ENCODE data around the gene CUEDC1.

Gene CUEDC1

DNA sequence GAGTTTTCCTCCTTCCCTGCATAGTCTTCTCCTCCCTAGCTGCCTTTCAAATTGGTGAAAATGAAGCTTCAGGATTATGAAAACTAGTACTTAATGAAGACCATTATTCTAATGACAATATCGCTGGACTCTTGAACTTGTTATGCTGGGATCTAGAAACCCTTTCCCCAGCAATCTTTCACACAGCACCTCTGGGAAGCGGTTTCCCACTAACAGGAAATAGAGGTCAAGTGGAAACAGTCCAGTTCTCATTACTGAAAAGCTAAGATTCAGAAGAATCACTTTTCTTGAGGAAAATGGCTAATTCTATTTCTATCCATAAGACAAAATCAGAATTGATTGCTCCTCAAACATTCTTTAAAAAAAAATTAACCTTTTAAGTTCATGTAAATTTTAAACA lies 34.8 kb upstream of the CUEDC1 start:
- H3K9me3 Mint-ChIP-seq: no peaks in the 10 kb centered on the region
- H3K4me3 Mint-ChIP-seq: peak overlapping the region; percentile 46
- peaks cover 15% of the 10 kb centered on the region for H3K36me3 Mint-ChIP-seq (ENCODE audit: low read depth)
- peaks cover 40% of the 10 kb centered on the region for H3K4me1 Mint-ChIP-seq (ENCODE audit: low read depth)
- no peaks in the 10 kb centered on the region for H3K27me3 Mint-ChIP-seq (ENCODE audit: low read depth)
- H3K27ac Mint-ChIP-seq: peak overlapping the region; percentile 50

DNA sequence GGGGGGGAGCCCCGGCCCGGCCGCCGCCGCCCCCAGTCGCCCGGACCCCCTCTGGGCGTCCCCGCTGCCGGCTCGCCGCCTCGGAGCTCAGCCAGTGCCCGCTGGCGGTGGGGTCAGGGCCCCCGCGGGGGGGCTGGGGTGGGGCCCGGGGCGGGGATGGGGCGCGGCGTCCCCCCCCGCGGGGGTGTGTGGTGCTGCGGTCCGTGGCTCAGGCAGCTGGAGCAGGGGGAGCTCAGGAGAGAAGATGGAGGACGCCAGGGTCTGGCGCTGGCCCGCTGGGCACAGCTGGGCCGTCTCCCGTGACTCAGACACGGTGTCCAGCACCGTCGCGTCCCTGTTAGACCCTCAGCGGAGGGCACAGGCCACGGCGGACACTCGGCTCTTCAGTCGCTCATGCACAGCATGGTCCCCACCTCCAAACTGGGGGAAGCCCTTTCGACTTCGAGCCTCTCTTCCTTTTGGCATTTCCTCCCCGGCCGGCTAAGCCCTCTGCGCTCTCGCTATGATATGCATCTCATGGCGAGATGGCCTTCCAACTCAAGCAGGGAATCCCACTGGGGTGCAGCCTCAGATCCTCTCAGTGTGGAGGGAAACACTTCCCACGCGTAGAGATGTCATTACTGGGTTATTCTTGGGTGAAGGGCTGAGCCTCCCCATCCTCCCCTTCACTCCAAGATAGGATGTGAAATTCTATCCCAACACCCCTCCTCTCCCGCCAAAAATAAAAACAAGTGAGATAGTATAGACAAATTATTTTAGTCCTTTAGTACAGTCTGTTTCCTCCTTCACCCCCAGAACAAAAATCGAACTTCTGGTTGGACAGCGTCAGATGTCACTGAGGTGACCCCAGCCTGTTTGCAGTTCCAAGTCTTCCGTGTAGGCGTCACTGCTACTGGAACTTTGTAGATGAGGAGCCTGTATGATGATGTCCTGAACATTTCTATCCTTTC lies 33.4 kb upstream of the CUEDC1 start:
- H3K27ac Mint-ChIP-seq: peak overlapping the region; percentile 89
- H3K36me3 Mint-ChIP-seq (ENCODE audit: low read depth): peaks cover 20% of the 10 kb centered on the region
- H3K4me3 Mint-ChIP-seq: peak overlapping the region; percentile 87
- H3K9me3 Mint-ChIP-seq: no peaks in the 10 kb centered on the region
- peaks cover 44% of the 10 kb centered on the region for H3K4me1 Mint-ChIP-seq (ENCODE audit: low read depth)
- H3K27me3 Mint-ChIP-seq (ENCODE audit: low read depth): no peaks in the 10 kb centered on the region

DNA sequence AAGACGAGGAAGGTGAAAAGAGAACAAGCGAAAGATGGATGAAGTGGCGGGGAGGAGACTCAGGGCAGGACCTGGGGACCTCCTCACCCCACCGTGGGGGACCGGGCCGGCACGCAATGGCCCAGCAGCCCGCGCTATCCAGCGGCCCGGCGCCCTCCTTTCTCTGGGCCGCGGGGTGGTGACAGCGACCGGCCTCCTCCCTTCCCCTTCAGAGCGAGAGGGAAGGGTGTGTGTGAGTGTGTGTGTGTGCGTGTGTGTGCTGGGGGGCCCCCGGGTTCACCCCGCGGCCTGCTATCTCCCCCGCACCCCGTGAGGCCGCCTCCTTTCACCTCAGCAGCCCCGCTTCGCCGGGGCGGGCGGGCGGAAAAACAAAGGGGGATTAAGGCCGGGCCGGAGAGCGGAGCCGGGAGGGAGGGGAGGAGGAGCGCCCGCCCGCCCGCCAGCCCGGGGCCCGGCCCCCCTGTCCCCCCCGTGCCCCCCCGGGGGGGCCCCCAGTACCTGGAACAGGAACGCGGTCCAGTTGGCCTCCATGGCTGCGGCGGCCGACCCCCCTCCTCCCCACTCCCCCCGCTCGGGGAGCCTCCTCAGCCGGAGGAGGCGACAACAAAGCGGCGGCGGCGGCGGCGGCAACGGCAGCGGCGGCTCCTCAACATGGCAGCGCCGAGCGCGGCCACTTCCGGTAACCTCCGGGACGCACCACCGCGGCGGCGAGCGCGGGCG lies 32.5 kb upstream of the CUEDC1 start, which contains the start of gene VEZF1:
TSS of gene VEZF1 (minus strand) at position 674 of the 720 bp plus-strand sequence. CDS start at position 531, 143 bp downstream.
- peak within 1 kb of the TSS; percentile 97 for H3K4me3 Mint-ChIP-seq
- H3K27me3 Mint-ChIP-seq (ENCODE audit: low read depth): no peaks in the 10 kb centered on the region
- H3K4me1 Mint-ChIP-seq (ENCODE audit: low read depth): peaks cover 46% of the 10 kb centered on the region
- H3K27ac Mint-ChIP-seq: peak within 1 kb of the TSS; percentile 91
- H3K36me3 Mint-ChIP-seq (ENCODE audit: low read depth): peaks cover 21% of the 10 kb centered on the region
- no peaks in the 10 kb centered on the region for H3K9me3 Mint-ChIP-seq

DNA sequence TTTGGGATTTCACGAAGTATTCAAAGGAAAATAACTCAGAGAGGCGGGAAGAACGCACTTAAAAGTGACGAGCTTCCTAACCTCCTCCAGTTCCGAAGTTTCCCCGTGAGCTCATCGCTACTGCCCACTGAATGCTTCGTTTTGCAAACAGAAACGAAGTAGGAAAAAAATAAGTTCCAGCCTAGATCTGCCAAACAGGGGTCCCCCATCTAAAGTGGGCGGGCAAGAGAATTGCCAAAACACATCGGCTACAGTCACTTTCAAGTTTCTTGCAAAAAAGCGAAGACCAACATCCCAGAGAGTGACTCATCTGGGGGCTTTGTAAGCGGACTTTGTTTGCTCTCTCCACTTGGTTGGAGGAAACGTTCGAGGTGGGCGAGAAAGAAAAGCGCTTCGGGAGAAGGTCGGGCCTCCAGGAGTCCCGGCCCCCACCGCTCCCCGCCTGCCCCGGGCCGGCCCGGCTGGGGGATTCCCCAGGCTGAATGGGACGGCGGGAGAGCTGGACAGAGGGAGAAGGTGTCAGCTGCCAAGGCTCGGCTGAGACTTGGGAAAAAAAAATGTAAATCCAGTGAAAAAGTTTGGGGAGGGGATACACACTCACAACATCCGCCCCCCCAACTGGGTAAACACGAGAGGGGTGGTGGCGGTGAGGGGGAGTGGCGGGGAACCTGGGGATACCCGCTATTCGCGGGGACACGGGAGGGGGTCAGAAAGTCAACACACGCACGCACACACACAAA lies 31.8 kb upstream of the CUEDC1 start:
- Mint-ChIP-seq H3K36me3 (ENCODE audit: low read depth) (peaks cover 23% of the 10 kb centered on the region), H3K27me3 (ENCODE audit: low read depth) (no peaks in the 10 kb centered on the region), H3K4me3 (peak overlapping the region; percentile 97), H3K9me3 (no peaks in the 10 kb centered on the region), H3K27ac (peak overlapping the region; percentile 91), H3K4me1 (ENCODE audit: low read depth) (peaks cover 51% of the 10 kb centered on the region)

DNA sequence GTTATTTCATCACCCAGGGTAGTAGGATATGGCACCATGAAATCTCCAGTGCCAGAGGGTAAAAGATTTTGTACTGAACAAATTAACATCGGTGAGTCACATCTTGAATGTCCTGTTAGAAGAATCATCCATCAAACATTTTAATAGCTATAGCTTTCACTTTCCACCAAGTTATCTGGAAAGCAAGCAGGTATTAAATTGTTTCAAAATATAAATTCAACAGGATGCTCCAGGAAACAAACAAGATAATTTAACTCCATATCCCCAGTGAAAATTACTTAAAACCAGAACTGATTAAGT lies 30.4 kb upstream of the CUEDC1 start:
- Mint-ChIP-seq H3K4me1 (ENCODE audit: low read depth) (peaks cover 55% of the 10 kb centered on the region), H3K9me3 (no peaks in the 10 kb centered on the region), H3K27ac (no peak overlapping the region), H3K27me3 (ENCODE audit: low read depth) (no peaks in the 10 kb centered on the region), H3K4me3 (no peak overlapping the region), H3K36me3 (ENCODE audit: low read depth) (peaks cover 29% of the 10 kb centered on the region)

DNA sequence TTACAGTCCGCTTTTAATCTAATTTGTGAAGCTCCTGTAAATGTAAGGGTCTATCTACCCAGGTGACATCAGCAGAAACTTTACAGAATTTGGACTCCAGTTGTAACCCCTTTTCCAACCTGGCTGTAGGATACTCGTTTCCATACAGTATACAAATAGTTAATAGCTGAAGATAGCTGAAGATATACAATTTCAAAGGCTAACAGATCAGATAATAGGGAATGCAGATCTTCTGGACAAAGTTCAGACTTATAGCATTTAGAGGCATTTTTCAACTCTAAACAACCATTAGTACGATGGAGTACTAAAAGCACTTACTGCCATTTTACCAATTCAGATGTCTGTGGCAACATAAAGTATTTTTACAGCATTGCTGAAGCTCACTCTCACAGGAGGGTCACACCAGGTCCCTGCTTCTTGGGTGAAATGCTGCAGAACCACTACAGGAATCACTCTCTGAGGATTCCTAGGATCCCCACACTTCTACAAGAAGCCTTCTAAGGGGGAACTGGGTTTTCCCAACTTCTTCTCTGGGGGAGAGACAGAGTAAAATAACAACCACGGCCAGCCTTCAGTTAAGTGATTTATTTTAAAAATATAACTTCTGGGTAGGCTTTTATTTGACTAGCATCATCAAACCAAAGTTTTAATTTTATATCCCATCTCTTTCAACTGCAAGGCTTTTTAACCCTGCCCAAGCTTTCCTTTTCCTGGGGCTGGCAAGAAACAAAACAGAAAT lies 29.9 kb upstream of the CUEDC1 start:
- Mint-ChIP-seq H3K36me3 (ENCODE audit: low read depth) (peaks cover 34% of the 10 kb centered on the region), H3K27me3 (ENCODE audit: low read depth) (no peaks in the 10 kb centered on the region), H3K27ac (no peak overlapping the region), H3K4me3 (no peak overlapping the region), H3K9me3 (no peaks in the 10 kb centered on the region), H3K4me1 (ENCODE audit: low read depth) (peaks cover 55% of the 10 kb centered on the region)

DNA sequence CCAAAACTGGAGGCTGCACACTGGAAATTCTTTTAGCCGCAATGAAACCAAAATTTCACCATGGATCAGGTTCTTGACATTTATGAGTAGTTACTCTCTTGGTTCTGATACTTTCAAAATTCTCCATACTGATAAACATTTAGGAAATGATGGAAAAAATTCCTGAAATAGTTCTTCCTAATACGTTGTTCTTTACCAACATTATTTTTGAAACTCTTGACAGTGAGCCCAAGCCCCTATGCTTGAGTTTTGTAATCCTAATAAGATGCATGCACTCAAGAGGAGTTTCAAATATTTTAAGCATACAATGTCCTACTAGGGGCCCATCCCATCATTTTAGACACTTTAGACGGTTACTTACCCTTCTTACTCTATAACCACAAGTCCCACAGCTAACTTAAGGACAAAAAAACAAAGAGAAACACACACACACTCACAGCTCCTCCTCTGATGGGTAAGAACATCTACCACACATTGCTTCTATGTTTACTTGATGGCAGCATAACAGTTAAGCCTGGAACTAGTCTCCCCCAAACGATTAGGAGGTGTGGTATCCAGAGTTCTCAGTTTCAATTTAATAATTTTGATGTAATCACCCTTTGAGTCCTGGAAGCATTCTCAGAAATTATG lies 29.2 kb upstream of the CUEDC1 start:
- Mint-ChIP-seq H3K27ac (no peak overlapping the region), H3K27me3 (ENCODE audit: low read depth) (no peaks in the 10 kb centered on the region), H3K9me3 (no peaks in the 10 kb centered on the region), H3K4me1 (ENCODE audit: low read depth) (peaks cover 50% of the 10 kb centered on the region), H3K36me3 (ENCODE audit: low read depth) (peaks cover 35% of the 10 kb centered on the region), H3K4me3 (no peak overlapping the region)

DNA sequence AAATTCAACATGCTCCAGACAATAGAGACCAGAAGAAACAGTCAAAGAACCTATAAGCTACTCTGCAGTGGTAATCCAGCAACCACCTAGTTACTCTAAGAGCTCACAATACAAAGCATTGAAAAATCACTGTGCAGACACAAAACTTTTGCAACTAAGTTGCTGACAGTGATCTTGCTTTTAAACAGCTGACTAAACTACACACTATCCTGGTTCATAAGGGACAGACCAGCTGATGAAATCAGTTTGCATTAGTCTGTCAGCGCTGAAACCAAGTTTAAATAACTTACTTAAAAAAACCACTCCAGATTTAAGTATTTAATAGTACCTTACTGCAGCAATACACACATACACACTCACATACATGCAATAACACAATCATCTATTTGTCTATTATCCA lies 28.2 kb upstream of the CUEDC1 start:
- Mint-ChIP-seq H3K4me1 (ENCODE audit: low read depth) (peaks cover 42% of the 10 kb centered on the region), H3K9me3 (no peaks in the 10 kb centered on the region), H3K4me3 (no peak overlapping the region), H3K27ac (no peak overlapping the region), H3K27me3 (ENCODE audit: low read depth) (no peaks in the 10 kb centered on the region), H3K36me3 (ENCODE audit: low read depth) (peaks cover 35% of the 10 kb centered on the region)

DNA sequence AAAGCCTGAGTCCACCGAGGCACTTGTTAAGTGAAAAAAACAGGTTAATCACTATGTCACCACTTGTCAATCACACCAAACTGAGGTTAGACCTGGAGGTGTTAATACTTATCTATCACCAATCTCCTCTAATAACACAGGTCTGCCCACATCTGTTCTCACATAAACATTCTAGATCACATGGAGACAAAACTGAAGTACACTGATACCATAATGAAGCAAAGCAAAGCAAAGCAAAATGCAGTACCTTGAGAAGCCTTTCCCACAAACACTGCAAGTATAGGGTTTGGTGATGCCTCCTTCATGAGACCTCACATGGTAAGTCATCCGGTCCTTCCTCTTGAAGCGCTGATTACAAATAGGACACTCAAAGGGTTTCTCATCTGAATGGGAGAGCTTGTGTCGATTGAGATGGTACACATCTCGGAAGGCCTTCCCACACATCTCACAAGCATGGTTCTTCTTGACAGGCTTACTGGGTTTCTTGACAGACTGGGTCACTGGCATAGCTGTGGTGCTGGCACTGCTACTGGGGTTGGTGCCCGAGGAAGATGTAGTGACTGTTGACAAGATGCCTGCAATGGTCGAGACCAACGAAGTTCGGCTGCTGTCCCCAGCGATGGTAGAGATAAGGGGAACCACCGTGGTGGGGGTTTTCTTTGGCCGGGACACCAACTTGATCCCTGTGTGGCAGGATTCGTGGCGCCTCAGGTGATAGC lies 27.4 kb upstream of the CUEDC1 start:
- Mint-ChIP-seq H3K4me3 (no peak overlapping the region), H3K4me1 (ENCODE audit: low read depth) (peaks cover 42% of the 10 kb centered on the region), H3K9me3 (no peaks in the 10 kb centered on the region), H3K27ac (no peak overlapping the region), H3K27me3 (ENCODE audit: low read depth) (no peaks in the 10 kb centered on the region), H3K36me3 (ENCODE audit: low read depth) (peaks cover 42% of the 10 kb centered on the region)

DNA sequence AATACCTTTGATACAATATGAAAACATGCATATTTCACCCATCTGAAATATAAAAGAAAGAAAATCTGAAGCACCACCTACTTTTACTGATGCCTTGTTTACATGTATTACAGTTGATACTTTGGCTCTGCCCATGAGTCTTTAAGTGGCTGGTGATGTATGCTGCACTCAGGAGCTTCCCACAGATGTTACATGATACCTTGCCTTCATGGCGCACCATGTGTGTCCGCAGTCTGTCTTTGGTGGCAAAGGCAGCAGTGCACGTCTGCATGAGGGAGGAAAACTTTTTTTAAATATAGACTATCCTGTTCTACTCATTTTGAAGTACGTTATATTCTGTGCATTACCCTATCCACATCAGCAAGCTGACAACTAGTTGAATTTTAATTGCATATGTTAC lies 25.3 kb upstream of the CUEDC1 start:
- Mint-ChIP-seq H3K4me1 (ENCODE audit: low read depth) (peaks cover 30% of the 10 kb centered on the region), H3K9me3 (no peaks in the 10 kb centered on the region), H3K27me3 (ENCODE audit: low read depth) (no peaks in the 10 kb centered on the region), H3K36me3 (ENCODE audit: low read depth) (peaks cover 52% of the 10 kb centered on the region), H3K27ac (no peak overlapping the region), H3K4me3 (no peak overlapping the region)

DNA sequence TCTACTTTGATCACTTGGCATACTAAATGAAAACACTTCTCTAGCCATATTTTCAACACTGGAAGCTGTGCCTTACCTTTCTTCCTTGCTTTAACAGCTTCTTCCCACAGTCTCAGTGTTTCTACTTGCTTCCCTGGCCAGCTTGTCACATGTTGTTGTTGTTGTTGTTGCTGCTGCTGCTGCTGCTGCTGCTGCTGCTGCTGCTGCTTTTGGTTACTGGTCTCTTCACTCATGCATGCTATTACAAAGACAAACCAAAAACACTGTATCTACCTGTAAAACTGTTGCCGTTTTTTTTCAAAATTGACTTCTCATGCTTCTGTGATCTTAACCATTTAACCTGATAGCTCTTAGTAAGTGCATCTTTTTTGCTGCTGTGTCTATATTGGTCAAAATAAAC lies 23.9 kb upstream of the CUEDC1 start:
- no peaks in the 10 kb centered on the region for H3K27me3 Mint-ChIP-seq (ENCODE audit: low read depth)
- no peaks in the 10 kb centered on the region for H3K9me3 Mint-ChIP-seq
- peaks cover 17% of the 10 kb centered on the region for H3K4me1 Mint-ChIP-seq (ENCODE audit: low read depth)
- no peak overlapping the region for H3K27ac Mint-ChIP-seq
- peaks cover 57% of the 10 kb centered on the region for H3K36me3 Mint-ChIP-seq (ENCODE audit: low read depth)
- no peak overlapping the region for H3K4me3 Mint-ChIP-seq

DNA sequence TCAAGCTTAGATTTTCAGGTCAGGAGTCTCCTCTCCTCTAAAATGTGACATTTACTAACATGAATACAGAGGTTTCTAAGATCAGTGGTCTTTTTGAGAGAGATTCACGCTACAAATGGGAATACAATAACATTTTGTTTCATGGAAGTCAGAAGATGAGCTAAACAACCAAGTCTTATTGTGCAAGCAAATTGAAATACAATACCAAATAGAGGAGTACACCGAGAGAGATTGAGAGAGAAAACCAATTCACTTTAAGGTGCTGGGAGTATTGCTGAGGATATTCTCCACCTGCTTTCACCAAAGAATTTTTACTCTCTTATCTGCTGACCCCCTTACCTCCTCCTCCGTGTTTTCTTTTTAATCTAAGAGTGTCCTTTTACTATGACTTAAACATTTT lies 21.4 kb upstream of the CUEDC1 start:
- H3K27ac Mint-ChIP-seq: no peak overlapping the region
- H3K9me3 Mint-ChIP-seq: no peaks in the 10 kb centered on the region
- peaks cover 50% of the 10 kb centered on the region for H3K36me3 Mint-ChIP-seq (ENCODE audit: low read depth)
- no peaks in the 10 kb centered on the region for H3K27me3 Mint-ChIP-seq (ENCODE audit: low read depth)
- peaks cover 3% of the 10 kb centered on the region for H3K4me1 Mint-ChIP-seq (ENCODE audit: low read depth)
- no peak overlapping the region for H3K4me3 Mint-ChIP-seq

DNA sequence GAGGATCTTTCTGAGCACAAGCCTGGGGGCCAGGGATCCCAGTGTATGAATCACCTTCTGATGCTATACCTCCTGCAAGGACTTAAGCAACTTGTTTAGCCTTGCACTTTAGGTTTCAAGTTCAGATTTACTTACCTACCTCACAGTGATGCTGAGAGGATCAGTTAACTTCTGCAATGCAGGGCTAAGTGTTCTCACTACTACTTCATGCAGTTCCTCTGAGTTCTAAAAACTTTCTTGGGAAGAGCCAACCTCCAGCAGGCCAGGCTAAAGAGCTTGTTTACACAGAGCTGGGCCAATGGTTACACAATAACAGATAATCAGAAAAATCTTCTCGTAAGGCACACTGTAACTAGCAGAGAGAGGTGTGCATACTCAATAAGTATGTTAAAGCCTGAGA lies 19.8 kb upstream of the CUEDC1 start:
- Mint-ChIP-seq H3K4me3 (no peak overlapping the region), H3K27me3 (ENCODE audit: low read depth) (no peaks in the 10 kb centered on the region), H3K36me3 (ENCODE audit: low read depth) (peaks cover 44% of the 10 kb centered on the region), H3K27ac (no peak overlapping the region), H3K9me3 (no peaks in the 10 kb centered on the region), H3K4me1 (ENCODE audit: low read depth) (no peaks in the 10 kb centered on the region)
